ENCODE measurements around the gene NSMCE4A.
"Not testable (repeated sequence)": the region's sequence is repeated elsewhere in the genome, so short reads cannot be mapped to it uniquely, and the experiment has no call there.

The NSMCE4A gene

DNA sequence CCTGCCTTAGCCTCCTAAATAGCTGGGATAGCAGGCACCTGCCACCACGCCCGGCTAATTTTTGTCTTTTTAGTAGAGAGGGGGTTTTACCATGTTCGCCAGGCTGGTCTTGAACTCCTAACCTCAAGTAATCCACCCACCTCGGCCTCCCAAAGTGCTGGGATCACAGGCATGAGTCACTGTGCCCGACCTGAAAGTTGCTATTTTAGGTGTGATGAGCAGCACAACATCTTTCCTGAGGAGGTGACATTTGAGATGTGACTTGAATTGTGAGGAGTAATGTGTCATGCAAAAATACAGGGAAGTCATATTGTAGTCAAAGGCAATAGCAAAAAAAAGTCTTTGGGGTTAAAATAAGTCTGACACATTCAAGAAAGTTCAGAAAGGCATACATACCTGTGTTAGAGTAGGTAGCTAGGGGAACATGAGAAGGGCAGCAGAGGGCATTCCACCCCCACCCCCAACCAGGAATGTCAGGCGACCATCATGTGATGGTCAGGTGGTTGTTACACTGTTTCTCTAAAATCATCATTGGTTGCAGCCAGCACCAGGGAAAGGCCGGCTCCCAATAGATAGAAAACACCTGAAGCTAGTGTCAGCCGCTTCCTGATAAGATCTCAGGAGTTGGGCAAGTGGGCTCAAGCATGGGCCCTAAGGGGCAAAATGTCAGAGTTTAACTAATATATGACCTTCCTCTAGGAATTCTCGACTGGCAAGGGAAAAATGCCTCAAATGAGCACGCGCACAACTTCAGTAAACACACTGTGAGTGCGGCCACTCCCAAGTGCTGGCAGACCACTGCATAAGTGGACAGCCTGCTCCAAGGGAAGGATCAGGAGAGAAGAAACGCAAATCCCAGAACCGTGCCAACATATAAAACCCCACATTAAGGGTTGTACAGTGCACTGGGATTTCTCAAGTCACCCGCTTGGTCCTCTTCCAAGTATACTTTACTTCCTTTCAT is 13.6 kb upstream of the NSMCE4A start, which contains the start of gene TACC2:
TACC2 (plus strand) TSS at position 803 of the 964 bp plus-strand sequence. CDS start 32,819 bp downstream, outside the sequence.
- no peak for DNase-seq (ENCODE audit: low spot score)

DNA sequence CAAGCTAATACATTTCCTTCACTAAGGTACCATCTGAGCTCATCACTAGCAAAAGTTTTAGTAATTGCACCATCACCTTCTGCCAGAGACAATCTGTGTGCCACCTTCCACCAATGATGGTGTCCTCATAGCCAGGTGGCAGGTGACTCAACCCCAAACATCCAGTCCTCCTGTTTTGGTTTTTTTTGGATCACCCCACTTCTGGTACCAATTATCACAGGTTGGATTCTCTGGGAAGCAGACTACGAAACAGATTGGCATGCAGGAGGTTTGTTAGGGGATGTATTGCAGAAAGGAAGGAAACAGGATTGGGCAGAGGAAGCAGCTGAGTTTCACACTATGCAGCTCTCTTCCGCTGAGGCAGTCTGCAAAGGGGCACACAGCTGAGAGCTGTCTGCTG is 9.4 kb upstream of the NSMCE4A start:
- DNase-seq (ENCODE audit: low spot score): no peak

DNA sequence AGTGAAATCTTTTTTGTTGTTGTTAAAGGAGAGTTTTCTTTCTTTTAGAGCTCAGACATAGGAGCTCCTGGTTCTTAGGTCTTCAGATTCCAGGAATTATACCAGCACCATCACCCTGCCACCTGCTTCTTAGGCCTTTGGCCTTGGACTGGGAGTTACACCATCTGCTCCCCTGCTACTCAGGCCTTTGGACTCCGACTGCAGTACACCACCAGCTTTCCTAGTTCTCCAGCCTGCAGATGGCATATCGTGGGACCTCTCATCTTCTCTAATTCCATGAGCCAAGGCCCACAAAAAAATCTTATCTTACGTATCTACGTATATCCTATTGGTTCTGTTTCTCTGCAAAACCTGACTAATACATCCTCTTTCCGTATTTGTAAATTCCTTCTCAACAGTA is 8.8 kb upstream of the NSMCE4A start:
- no peak for DNase-seq (ENCODE audit: low spot score)

DNA sequence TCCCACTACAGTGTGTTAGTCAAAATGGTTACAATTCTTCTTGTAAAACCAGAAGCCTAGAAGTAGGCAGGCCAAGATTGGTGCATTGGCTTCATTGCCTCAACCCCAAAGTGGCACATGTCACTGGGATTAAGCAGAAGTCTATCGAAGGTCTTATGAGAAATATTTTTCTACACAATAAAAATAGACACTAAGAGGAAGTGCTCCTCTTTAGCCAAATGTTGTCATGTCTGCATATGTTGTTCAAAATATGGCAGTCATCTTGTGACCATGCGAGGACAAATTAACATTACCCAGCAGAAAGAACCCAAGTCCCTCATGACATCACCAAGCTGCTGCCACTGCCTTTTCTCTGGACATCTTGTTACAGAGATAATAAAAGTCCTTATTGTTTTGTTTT is 6.3 kb upstream of the NSMCE4A start:
- DNase-seq (ENCODE audit: low spot score): no peak

DNA sequence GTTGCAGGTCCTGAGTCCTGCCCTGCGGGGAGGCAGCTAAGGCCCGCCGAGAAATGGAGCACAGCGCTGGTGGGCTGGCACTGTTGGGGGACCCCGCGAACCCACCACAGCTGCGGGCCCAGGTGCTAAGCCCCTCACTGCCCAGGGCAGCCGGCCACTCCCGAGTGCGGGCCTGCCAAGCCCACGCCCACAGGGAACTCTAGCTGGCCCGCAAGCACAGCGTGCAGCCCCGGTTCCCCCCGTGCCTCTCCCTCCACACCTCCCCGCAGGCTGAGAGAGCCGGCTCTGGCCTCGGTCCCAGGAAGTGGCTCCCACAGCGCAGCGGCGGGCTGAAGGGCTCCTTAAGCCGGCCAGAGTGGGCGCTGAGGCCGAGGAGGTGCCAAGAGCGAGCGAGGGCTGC is 3.5 kb upstream of the NSMCE4A start:
- DNase-seq (ENCODE audit: low spot score): no peak

DNA sequence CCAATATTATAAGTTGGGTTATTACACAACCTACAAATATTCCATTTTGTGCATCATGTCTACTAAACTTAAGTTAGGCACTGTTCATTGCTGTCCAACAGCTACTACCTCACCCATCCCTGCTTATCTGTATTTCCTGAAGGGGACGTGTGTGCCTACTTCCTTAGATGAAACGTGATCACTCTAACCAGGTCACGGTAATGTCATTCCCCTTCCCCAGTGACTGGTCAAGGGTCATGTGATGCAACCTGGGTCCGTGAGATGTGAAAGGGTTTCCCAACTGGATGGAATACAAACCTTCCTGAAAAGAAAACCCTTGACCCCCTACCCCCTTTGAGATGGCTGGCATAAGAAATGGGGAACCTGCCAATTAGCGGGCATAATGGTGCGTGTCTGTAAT is 1.6 kb upstream of the NSMCE4A start:
- DNase-seq (ENCODE audit: low spot score): no peak

DNA sequence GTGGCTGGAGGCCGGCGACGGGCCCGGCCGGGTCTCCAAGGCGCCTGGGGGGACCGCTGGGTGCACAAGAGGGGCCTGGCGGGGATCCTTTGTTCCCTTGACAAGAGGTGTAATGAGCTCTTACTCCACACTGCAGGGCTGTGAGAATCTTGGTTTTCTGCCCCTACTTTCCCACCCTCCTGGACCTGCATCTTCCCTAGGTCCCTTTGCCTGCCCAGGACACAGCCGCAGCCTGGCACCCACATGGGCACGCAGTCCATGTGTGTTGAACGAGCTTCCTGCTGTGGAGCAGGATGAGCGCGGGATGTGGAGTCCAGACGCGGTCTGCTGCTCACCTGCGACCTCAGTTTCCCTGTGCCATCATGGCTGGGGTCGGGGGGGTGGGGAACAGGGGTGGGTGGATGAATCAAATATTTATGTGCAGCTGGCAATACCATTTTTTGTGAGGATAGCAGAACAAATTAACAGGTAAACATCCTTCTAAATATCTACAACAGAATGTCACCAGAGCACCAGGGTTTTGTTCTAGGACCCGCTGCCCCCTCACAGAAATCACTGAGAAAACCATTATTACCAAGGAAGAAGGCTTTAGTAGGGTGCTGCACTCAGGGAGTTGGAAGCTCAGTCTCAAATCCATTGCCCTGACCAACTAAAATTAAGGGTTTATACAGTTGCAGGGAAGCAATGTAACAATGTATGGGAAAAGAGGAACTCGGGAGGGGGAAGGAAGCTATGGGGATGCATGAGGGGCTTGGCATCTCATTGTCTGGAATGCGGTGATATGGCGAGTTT is 474 bp upstream of the NSMCE4A start:
- no peak for DNase-seq (ENCODE audit: low spot score)

DNA sequence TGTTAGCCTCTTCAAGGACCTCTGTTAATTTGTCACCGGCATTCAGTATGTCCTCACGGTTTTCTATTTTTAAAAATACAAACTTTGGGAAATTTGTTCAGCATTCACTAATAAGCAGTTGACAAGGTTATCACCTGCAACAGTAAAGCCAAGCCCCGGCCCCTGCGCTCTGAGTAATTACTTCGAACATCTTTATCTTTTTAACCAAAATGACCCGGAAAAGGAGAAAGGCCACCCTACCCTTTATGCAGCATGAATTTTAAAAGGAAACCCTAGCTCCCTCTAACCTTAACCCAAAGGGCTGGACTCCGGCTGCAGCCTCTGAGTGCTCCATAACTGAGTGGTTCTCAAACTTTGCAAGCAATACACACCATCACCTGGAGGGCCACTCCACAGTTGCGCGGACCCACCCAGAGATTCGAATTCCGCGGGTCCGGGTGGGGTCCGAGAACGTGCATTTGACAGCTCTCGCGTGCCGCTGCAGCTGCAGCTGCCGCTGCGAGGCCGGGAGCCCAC is 940 bp downstream of the NSMCE4A start:
- DNase-seq (ENCODE audit: low spot score): no peak

DNA sequence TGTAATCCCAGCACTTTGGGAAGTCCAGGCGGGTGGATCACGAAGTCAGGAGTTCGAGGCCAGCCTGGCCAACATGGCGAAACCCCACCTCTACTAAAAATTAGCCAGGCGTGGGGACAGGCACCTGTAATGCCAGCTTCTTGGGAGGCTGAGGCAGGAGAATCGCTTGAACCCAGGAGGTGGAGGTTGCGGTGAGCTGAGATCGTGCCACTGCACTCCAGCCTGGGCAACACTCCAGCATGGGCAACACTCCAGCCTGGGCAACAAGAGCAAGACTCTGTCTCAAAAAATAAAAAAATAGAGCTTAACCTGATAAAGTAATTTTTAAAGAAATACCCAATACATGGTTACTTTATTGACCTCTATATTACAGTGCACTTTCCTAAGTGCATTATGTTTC is 5.9 kb downstream of the NSMCE4A start:
- not testable (repeated sequence) for DNase-seq (ENCODE audit: low spot score)

DNA sequence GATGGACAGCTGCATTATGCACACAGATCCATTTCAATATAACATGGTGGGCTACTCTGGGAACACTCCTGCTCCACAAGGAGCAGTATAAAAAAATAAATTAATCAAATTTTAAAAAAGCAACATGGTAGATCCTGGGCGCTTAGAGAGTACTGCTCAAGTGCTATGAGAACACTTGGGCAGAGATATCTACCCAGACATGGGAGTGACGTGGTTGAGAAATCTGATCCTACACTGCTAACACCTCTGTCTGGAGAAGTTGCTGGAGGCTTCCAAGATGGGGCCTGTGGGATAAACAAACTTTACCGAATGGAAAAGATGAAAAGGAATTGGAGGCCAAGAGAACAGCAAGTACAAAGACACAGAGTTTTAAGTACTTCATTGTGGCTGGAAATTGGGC is 9.0 kb downstream of the NSMCE4A start:
- DNase-seq (ENCODE audit: low spot score): no peak

DNA sequence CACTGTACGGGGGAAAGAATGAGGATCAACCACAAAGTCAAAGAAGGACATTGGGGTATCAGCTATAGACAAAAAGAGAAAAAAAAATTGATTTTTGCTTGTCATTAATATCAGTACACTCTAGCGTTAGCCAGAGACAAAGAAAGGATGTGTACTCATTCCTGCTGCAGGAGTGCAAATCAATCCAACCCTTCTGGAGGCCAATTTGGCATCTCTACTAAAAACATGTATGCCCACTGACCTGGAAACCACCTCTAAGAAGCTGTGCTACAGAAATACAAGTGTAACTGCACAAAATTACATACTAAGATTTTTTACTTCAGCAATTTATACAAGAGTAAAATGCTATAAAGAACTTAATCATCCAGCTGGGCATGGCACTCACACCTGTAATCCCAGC is 13.6 kb downstream of the NSMCE4A start:
- DNase-seq (ENCODE audit: low spot score): no peak

DNA sequence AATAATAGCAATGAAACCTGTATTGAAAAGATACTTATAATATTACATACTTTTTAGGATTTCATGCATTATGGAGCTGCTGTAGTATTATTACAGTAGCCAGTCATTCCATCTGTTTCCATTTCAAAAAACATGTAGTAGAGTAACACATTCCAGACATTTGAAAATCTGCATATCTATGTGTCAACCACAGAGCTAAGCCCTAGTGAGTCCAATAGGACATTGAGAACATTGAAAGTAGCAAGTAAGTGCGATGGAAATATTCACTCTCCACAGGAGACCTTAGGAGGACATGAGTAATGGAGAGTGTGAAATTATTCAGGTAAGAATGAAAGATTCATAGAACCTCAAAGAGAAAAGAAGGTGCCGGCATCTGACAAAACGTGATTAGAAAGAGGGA is 15.3 kb downstream of the NSMCE4A start:
- no peak for DNase-seq (ENCODE audit: low spot score)

DNA sequence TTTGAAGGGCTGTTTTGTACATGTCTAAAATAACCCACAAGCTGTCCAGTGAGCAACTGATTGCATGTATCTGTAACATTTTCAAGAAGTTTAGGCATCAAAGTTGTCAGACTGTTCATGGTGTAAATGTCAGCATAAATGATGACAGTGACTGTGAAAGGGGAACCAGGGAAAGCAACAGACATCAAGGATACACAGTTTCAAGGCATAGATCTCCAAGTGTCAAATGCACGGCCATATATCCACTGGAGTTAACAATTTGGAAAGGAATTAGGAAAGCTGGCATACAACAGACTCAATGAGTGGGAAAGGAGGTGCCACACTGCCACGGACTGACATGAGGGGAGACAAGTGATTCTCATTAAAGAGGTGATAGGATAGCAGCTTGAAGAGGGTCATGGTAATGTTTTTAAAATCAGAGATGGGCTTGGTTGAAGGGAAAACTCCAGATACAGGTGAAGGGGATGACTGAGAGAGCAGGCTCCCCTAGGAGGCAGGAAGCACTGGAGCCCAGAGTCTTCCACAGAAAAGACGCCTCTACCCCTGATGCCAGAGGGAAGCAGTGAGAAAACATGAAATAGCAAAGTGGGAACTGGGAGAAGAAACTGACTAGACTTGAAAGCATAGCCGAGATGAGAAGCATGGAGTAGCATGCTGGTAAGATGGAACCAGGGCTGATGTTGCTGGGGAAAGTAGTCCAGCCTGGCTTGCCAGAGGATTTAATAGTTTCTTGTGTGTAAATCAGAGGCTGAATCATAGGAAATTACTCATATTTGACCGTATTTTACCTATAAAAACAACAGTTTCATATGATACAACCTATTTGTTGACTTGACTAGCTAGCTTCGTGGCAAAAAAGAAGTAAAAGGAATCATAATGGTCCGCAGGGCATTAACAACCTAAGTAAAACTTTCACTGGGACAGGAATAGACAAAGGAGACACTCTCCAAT is 18.6 kb downstream of the NSMCE4A start:
- no peak for DNase-seq (ENCODE audit: low spot score)

DNA sequence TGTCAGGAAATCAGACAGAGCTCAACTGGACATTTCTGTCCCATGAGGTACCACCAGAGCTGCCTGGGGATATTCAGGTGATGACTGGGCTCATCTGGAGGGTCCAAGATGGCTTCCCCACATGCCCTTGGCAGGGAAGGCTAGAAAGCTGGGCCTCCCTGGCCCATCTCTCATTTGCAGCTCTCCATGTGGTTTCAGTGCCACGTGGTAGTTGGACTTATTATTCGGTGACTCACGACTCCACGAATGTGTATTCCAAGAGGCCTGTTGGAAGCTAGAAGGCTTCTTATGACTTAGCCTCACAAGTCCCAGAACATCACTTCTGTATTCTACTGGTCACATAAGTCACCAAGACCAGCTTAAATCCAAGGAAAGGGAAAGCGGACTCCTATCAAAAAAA is 22.8 kb downstream of the NSMCE4A start:
- DNase-seq (ENCODE audit: low spot score): no peak

DNA sequence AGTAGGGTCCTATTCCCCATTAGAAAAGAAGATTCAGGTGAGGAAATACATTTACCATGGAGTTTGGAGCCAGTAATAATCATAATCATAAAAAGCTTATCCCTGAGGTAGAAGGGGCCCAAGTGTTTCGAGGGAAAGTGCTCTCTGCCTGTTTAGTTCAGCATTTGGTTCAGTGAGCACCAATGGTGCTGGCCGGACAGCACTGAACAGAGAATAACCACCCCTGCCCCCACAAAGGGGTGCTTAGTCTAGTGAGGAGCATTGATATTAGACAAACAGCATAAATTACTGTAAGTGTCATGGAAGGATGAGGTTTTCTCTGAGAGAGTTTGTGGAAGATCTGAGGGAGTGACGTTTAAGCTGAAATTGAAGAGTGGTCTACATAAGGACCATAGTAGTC is 25.6 kb downstream of the NSMCE4A start:
- DNase-seq (ENCODE audit: low spot score): no peak

DNA sequence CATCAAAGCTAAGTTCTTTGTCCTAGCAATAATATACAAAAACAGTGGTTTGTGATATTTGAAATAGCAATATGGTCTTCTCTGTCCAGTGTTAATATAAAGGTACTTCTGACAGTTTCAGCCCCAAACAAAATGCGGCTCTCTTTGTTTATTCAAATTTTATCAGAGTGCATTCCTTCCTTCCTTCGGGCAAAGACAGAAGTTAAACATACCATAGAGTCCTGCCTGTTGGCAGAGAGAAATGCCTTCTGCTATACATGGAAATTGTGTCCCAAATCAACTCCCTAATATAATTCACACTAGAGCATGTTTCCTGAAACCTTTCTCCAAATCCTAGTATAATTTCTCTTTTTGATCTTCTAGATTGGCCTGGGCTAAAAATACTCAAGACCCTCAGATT is 26.0 kb downstream of the NSMCE4A start:
- no peak for DNase-seq (ENCODE audit: low spot score)

DNA sequence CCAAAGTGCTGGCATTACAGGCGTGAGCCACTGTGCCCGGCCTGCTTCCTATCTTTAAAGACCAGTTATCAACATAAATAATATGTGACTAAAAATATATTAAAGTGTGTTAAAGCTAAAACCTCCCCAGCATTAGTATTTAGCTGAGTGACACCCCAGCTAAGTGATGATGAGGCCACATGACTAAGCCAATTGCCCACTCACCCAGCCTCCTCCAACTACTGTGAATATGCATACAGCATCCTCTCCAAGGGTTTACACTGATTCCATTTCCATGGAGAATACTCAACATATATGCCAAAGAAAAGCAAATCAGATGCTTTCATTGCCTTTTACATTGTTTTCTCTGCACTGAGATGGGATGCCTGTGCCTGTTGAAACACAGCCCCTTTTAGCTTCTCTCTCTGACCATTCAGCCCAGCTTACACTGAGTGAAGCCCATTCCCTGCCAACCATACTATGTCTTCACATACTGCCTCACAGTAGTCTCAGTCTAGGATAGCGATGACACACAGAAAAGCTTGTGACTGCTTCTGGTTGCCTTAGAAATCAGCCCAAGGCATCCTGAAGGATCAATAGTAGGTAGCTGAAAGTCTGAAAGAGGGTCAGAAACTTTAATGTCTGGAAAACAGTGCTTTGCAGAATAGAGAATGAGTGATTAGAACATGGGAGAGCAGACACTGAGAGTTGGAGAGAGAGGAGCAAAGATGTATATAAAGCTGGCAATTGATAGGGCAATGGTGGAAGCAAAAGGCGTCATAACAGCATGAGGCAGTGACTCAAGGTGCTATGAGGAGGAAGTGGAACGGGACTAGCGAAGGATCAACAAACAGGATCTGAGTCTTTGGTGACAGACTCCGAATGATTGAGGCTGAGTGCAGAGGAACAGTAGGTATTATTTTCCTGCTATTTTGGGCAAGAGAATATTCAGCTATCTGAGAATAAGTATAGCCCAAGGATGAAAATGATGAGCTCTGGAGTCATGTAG is 27.4 kb downstream of the NSMCE4A start:
- DNase-seq (ENCODE audit: low spot score): no peak

DNA sequence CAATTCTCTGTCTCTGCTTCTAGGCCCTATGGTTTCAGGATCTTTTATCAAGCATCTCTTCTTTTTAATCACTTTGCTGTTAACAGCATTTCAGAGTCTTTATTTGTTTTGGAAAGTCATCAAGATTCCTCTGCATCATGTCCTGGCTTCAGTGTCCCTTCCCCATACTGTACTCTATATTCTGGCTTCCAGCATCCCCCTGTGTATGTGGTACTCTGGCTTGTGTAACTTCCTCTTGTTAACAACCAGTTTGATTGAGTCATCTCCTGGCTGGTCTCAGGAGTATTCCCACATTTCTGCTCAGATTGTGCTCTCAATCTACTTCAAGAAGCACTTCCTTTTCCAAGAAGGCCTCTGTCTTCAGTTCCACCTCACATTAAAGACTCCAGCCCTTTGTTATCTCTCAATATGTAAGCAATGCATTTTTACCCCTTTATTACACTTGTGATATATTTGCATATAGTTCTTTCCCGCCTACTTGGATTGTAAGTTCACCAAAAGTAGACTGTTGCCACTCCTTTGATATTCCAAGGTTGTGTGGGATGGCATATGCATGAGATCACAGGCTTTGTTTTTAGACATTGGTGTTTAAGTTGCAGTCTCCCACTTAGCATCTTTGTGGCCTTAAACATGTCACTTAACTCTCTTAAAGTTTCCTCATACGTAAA is 32.1 kb downstream of the NSMCE4A start:
- DNase-seq (ENCODE audit: low spot score): no peak

DNA sequence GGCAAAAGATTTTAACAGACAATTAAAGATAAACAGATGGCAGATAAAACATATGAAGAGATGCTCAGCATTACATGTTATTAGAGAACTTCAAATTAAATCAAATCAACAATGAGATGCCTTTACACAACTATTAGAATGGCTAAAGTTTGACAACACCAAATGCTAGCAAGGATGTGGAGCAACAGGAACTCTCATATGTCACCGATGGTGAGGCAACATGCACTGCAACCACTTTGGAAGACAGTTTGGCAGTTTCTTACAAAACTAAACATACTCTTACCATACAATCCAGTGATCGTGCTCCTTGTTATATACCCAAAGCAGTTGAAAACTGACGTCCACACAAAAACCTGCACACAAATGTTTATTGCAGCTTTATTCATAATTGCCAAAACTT is 33.5 kb downstream of the NSMCE4A start:
- DNase-seq (ENCODE audit: low spot score): no peak

DNA sequence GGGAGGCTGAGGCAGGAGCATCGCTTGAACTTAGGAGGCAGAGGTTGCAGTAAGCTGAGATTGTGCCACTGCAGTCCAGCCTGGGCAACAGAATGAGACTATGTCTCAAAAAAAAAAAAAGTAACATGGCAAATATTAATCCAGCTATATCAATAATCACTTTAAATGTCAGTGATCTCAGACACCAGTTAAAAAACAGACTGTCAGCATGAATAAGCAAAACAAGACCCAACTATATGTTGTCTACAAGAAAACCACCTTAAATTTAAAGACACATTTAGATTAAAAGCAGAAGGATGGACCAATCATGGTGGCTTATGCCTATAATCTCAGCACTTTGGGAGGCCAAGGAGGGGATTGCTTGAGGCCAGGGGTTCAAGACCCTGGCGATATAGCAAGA is 38.7 kb downstream of the NSMCE4A start:
- DNase-seq (ENCODE audit: low spot score): no peak

Data from iPS-NIHi11 (cell line).